Activated CD4-positive, alpha-beta T cell treated with anti-CD3 and anti-CD28 coated beads, Interleukin-2, Interleukin-6, amounts not matched to agents 100 ng/mL and 50 ng/mL, durations not matched to agents 16 hours and 8 hours (primary cell): ENCODE results near the gene DPP7.
"Not testable (repeated sequence)": the region's sequence is repeated elsewhere in the genome, so short reads cannot be mapped to it uniquely, and the experiment has no call there.

Source experiments
- DNase-seq: peaks from one replicate; pipeline ENCODE4 v3.0.0-alpha.2; 2020

The DPP7 gene

GRCh38 chr9:137128158-137128861 lies 13.8 kb upstream of the DPP7 start:
- DNase-seq: peak; percentile 50

GRCh38 chr9:137127301-137128157 lies 13.0 kb upstream of the DPP7 start:
- peak; percentile 56 for DNase-seq

GRCh38 chr9:137126786-137127185 lies 12.3 kb upstream of the DPP7 start:
- DNase-seq: no peak

GRCh38 chr9:137123952-137124462 lies 9.5 kb upstream of the DPP7 start:
- DNase-seq: not testable (repeated sequence)

GRCh38 chr9:137123468-137123837 lies 8.9 kb upstream of the DPP7 start:
- no peak for DNase-seq

GRCh38 chr9:137122796-137123467 lies 8.4 kb upstream of the DPP7 start:
- not testable (repeated sequence) for DNase-seq

- DNase-seq: not testable (repeated sequence)
These were observed 7.6 kb upstream of the DPP7 start for GRCh38 chr9:137121927-137122795.

- not testable (repeated sequence) for DNase-seq
These were observed 3.6 kb upstream of the DPP7 start for GRCh38 chr9:137118092-137118603.

- DNase-seq: no peak
These were observed 2.8 kb upstream of the DPP7 start for GRCh38 chr9:137117269-137117731.

- DNase-seq: no peak
These were observed 2.2 kb upstream of the DPP7 start for GRCh38 chr9:137116728-137117127.

- no peak for DNase-seq
These were observed 1.5 kb upstream of the DPP7 start for GRCh38 chr9:137116027-137116507.

- DNase-seq: no peak
These were observed 977 bp upstream of the DPP7 start for GRCh38 chr9:137115394-137116026.

GRCh38 chr9:137114220-137114612 lies 317 bp downstream of the DPP7 start:
- DNase-seq: no peak

- no peak for DNase-seq
These were observed 961 bp downstream of the DPP7 start for GRCh38 chr9:137113385-137114159.

- DNase-seq: no peak
These were observed 1.8 kb downstream of the DPP7 start for GRCh38 chr9:137112564-137113384.

GRCh38 chr9:137111788-137112563 lies 2.6 kb downstream of the DPP7 start:
- DNase-seq: no peak

- no peak for DNase-seq
These were observed 3.4 kb downstream of the DPP7 start for GRCh38 chr9:137110911-137111787.
